ENCODE results near the gene FGF12.

FGF12 gene

GRCh38 chr3:192408647-192409200 is 318.6 kb downstream of the FGF12 start:
- DNase-seq: no peak

- DNase-seq: no peak
Observed at GRCh38 chr3:192408007-192408646, 319.2 kb downstream of the FGF12 start.

GRCh38 chr3:192399767-192400166 is 327.6 kb downstream of the FGF12 start:
- no peak for DNase-seq

GRCh38 chr3:192397012-192397411 is 330.3 kb downstream of the FGF12 start:
- no peak for DNase-seq

GRCh38 chr3:192395506-192395905 is 331.8 kb downstream of the FGF12 start:
- no peak for DNase-seq

GRCh38 chr3:192392986-192393385 is 334.4 kb downstream of the FGF12 start:
- no peak for DNase-seq

GRCh38 chr3:192382861-192383260 is 344.5 kb downstream of the FGF12 start:
- no peak for DNase-seq

- DNase-seq: no peak
Observed at GRCh38 chr3:192373586-192373985, 353.8 kb downstream of the FGF12 start.

GRCh38 chr3:192373032-192373431 is 354.3 kb downstream of the FGF12 start:
- no peak for DNase-seq

GRCh38 chr3:192372616-192373015 is 354.7 kb downstream of the FGF12 start:
- DNase-seq: no peak

- no peak for DNase-seq
Observed at GRCh38 chr3:192371870-192372400, 355.4 kb downstream of the FGF12 start.

- DNase-seq: no peak
Observed at GRCh38 chr3:192367616-192368015, 359.7 kb downstream of the FGF12 start.

- DNase-seq: no peak
Observed at GRCh38 chr3:192366916-192367315, 360.4 kb downstream of the FGF12 start.

- DNase-seq: no peak
Observed at GRCh38 chr3:192365571-192365970, 361.8 kb downstream of the FGF12 start.

GRCh38 chr3:192364316-192364715 is 363.0 kb downstream of the FGF12 start:
- DNase-seq: no peak

GRCh38 chr3:192354687-192355086 is 372.7 kb downstream of the FGF12 start:
- DNase-seq: no peak

- DNase-seq: no peak
Observed at GRCh38 chr3:192352142-192352541, 375.2 kb downstream of the FGF12 start.

- DNase-seq: no peak
Observed at GRCh38 chr3:192351441-192351840, 375.9 kb downstream of the FGF12 start.

- no peak for DNase-seq
Observed at GRCh38 chr3:192340031-192340430, 387.3 kb downstream of the FGF12 start.

- no peak for DNase-seq
Observed at GRCh38 chr3:192339214-192339613, 388.1 kb downstream of the FGF12 start.

- no peak for DNase-seq
Observed at GRCh38 chr3:192336286-192336685, 391.1 kb downstream of the FGF12 start.

- no peak for DNase-seq
Observed at GRCh38 chr3:192332386-192333291, 394.7 kb downstream of the FGF12 start.

- no peak for DNase-seq
Observed at GRCh38 chr3:192331749-192332385, 395.5 kb downstream of the FGF12 start.

All from activated CD4-positive, CD25-positive, alpha-beta regulatory T cell treated with anti-CD3 and anti-CD28 coated beads, Interleukin-2, amount 50 U/mL, for 72 hours (primary cell).